ENCODE data around the gene LIG4.

LIG4 gene

DNA sequence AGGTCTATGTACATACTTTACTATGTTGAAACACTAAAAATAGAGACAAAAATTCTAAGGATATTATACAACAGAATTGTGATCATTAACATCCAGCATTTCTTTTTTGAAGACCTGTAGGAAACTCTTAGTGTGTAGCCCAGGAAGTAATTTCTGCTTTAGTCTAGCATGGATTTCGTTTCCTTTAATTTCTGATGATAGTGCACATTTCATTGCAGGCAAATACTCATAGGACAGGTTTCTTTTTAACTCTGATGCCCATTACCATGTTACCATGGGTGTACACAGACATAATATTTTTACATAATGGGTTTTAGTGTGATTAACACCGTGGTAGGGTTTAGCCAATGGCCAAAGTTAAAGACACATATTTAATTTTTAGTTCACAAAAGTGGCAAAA, 27.1 kb downstream of the LIG4 start:
- Histone ChIP-seq H4K20me1 (ENCODE audit: insufficient read depth, low read length) (no peaks in the 10 kb centered on the region), H2AFZ (ENCODE audit: low read depth, low read length) (no peak overlapping the region), H3K36me3 (ENCODE audit: insufficient read depth, low read length) (no peaks in the 10 kb centered on the region), H3K4me3 (ENCODE audit: low read depth in 1 of 2, low read length in 2 of 2) (no peak overlapping the region), H3K4me1 (ENCODE audit: insufficient read depth, low read length) (no peaks in the 10 kb centered on the region), H3K79me2 (ENCODE audit: insufficient read depth, low read length) (no peaks in the 10 kb centered on the region), H3K9ac (ENCODE audit: low read depth, low read length) (no peak overlapping the region), H3K27ac (ENCODE audit: low read length) (no peak overlapping the region), H3K9me3 (ENCODE audit: insufficient read depth, low read length, severe bottlenecking) (no peaks in the 10 kb centered on the region), H3K27me3 (ENCODE audit: insufficient read depth, low read length, poor library complexity) (no peaks in the 10 kb centered on the region), H3K4me2 (ENCODE audit: insufficient read depth, low read length) (no peak overlapping the region)
- ATAC-seq (ENCODE audit: insufficient read depth, low read depth) (no peak), DNase-seq (no peak)
- TF ChIP-seq, protein P1, sequence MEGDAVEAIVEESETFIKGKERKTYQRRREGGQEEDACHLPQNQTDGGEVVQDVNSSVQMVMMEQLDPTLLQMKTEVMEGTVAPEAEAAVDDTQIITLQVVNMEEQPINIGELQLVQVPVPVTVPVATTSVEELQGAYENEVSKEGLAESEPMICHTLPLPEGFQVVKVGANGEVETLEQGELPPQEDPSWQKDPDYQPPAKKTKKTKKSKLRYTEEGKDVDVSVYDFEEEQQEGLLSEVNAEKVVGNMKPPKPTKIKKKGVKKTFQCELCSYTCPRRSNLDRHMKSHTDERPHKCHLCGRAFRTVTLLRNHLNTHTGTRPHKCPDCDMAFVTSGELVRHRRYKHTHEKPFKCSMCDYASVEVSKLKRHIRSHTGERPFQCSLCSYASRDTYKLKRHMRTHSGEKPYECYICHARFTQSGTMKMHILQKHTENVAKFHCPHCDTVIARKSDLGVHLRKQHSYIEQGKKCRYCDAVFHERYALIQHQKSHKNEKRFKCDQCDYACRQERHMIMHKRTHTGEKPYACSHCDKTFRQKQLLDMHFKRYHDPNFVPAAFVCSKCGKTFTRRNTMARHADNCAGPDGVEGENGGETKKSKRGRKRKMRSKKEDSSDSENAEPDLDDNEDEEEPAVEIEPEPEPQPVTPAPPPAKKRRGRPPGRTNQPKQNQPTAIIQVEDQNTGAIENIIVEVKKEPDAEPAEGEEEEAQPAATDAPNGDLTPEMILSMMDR (IDR thresholded peaks at IDR 0.05; ENCODE audit: borderline replicate concordance, extremely low read depth, low read length, poor library complexity, severe bottlenecking) = no peak
- TF ChIP-seq EZH2 (IDR thresholded peaks at IDR 0.05; ENCODE audit: borderline replicate concordance, low read depth, low read length, severe bottlenecking) = no peak

DNA sequence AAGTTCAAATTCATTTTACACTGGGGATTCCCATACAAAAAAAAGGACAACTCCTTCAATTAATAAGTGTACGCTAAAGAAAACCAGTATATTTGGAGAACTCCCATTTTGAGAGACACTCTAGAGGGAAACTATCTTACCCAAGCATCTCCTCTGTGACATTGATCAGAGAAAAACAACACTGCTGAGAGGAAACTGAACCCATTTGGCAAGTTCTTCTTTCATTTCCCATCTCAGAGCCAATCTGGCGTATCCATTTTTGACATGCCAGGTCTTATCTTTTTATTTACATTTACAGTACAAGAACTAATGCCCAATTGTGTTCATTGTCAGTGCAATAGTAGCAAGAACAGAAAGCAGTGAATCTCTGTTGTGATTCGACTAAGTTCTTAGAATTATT, 30.1 kb downstream of the LIG4 start:
- H2AFZ ChIP-seq (ENCODE audit: low read depth, low read length) = no peak overlapping the region
- H4K20me1 ChIP-seq (ENCODE audit: insufficient read depth, low read length) = no peaks in the 10 kb centered on the region
- no peaks in the 10 kb centered on the region for H3K4me1 ChIP-seq (ENCODE audit: insufficient read depth, low read length)
- H3K9me3 ChIP-seq (ENCODE audit: insufficient read depth, low read length, severe bottlenecking) = no peaks in the 10 kb centered on the region
- no peak overlapping the region for H3K27ac ChIP-seq (ENCODE audit: low read length)
- H3K27me3 ChIP-seq (ENCODE audit: insufficient read depth, low read length, poor library complexity) = no peaks in the 10 kb centered on the region
- no peaks in the 10 kb centered on the region for H3K36me3 ChIP-seq (ENCODE audit: insufficient read depth, low read length)
- DNase-seq = no peak
- H3K9ac ChIP-seq (ENCODE audit: low read depth, low read length) = no peak overlapping the region
- TF ChIP-seq EZH2 (IDR thresholded peaks at IDR 0.05; ENCODE audit: borderline replicate concordance, low read depth, low read length, severe bottlenecking) = no peak
- TF ChIP-seq, protein P1 (IDR thresholded peaks at IDR 0.05; ENCODE audit: borderline replicate concordance, extremely low read depth, low read length, poor library complexity, severe bottlenecking) = no peak
- no peaks in the 10 kb centered on the region for H3K79me2 ChIP-seq (ENCODE audit: insufficient read depth, low read length)
- H3K4me3 ChIP-seq (ENCODE audit: low read depth in 1 of 2, low read length in 2 of 2) = no peak overlapping the region
- H3K4me2 ChIP-seq (ENCODE audit: insufficient read depth, low read length) = no peak overlapping the region
- ATAC-seq (ENCODE audit: insufficient read depth, low read depth) = no peak

DNA sequence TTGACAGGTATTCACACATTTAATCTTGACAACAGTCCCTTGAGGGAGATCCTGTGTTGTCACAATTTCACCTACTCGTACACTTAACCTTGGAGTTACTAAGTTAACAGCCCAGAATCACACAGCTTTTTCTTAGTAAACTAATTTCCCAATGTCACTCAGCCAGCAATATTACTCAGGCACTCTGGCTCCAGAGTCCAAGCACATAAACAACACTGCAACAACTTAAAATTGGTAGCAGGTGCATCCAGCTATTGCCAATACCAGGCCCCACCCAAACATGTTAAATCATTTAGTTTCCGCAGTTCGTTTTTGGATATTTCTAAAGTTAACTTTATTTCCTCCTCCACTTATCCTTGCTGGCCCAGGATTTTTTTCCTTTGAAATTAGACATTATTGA, 32.7 kb downstream of the LIG4 start:
- TF ChIP-seq EZH2 (IDR thresholded peaks at IDR 0.05; ENCODE audit: borderline replicate concordance, low read depth, low read length, severe bottlenecking) = no peak
- TF ChIP-seq, protein P1 (IDR thresholded peaks at IDR 0.05; ENCODE audit: borderline replicate concordance, extremely low read depth, low read length, poor library complexity, severe bottlenecking) = no peak
- DNase-seq = no peak
- Histone ChIP-seq H3K4me2 (ENCODE audit: insufficient read depth, low read length) (no peak overlapping the region), H3K27me3 (ENCODE audit: insufficient read depth, low read length, poor library complexity) (no peaks in the 10 kb centered on the region), H3K36me3 (ENCODE audit: insufficient read depth, low read length) (no peaks in the 10 kb centered on the region), H3K9me3 (ENCODE audit: insufficient read depth, low read length, severe bottlenecking) (no peaks in the 10 kb centered on the region), H3K27ac (ENCODE audit: low read length) (no peak overlapping the region), H3K79me2 (ENCODE audit: insufficient read depth, low read length) (no peaks in the 10 kb centered on the region), H4K20me1 (ENCODE audit: insufficient read depth, low read length) (no peaks in the 10 kb centered on the region), H2AFZ (ENCODE audit: low read depth, low read length) (no peak overlapping the region), H3K9ac (ENCODE audit: low read depth, low read length) (no peak overlapping the region), H3K4me1 (ENCODE audit: insufficient read depth, low read length) (no peaks in the 10 kb centered on the region), H3K4me3 (ENCODE audit: low read depth in 1 of 2, low read length in 2 of 2) (no peak overlapping the region)
- no peak for ATAC-seq (ENCODE audit: insufficient read depth, low read depth)

DNA sequence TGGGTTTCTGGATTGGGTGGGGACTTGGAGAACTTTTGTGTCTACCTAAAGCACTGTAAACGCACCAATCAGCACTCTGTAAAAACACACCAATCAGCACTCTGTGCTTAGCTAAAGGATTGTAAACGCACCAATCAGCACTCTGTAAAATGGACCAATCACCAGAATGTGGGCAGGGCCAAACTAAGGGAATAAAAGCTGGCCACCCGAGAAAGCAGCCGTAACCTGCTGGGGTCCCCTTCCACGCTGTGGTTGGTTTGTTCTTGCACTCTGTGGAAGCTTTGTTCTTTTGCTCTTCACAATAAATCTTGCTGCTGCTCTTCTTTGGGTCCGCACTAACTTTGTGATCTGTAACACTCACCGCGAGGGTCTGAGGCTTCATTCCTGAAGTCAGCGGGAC, 37.3 kb downstream of the LIG4 start:
- no peak overlapping the region for H2AFZ ChIP-seq (ENCODE audit: low read depth, low read length)
- no peaks in the 10 kb centered on the region for H4K20me1 ChIP-seq (ENCODE audit: insufficient read depth, low read length)
- no peaks in the 10 kb centered on the region for H3K36me3 ChIP-seq (ENCODE audit: insufficient read depth, low read length)
- no peaks in the 10 kb centered on the region for H3K27me3 ChIP-seq (ENCODE audit: insufficient read depth, low read length, poor library complexity)
- no peak overlapping the region for H3K27ac ChIP-seq (ENCODE audit: low read length)
- DNase-seq (no peak), ATAC-seq (ENCODE audit: insufficient read depth, low read depth) (no peak)
- no peak overlapping the region for H3K9ac ChIP-seq (ENCODE audit: low read depth, low read length)
- no peak overlapping the region for H3K4me3 ChIP-seq (ENCODE audit: low read depth in 1 of 2, low read length in 2 of 2)
- H3K9me3 ChIP-seq (ENCODE audit: insufficient read depth, low read length, severe bottlenecking) = no peaks in the 10 kb centered on the region
- TF ChIP-seq, protein P1 (IDR thresholded peaks at IDR 0.05; ENCODE audit: borderline replicate concordance, extremely low read depth, low read length, poor library complexity, severe bottlenecking) = no peak
- TF ChIP-seq EZH2 (IDR thresholded peaks at IDR 0.05; ENCODE audit: borderline replicate concordance, low read depth, low read length, severe bottlenecking) = no peak
- H3K4me2 ChIP-seq (ENCODE audit: insufficient read depth, low read length) = no peak overlapping the region
- H3K4me1 ChIP-seq (ENCODE audit: insufficient read depth, low read length) = no peaks in the 10 kb centered on the region
- no peaks in the 10 kb centered on the region for H3K79me2 ChIP-seq (ENCODE audit: insufficient read depth, low read length)
